Jurkat, Clone E6-1 (cell line): ENCODE data around the gene KIF19.

Experiments
- DNase-seq: peaks from one replicate; pipeline ENCODE4 v3.0.0-alpha.2; 2011; ENCODE audit warnings: low read depth, low spot score
- H3K4me3 ChIP-seq: 2 replicates; pipeline ENCODE4 v1.5.1; 2011; ENCODE audit warnings: mild to moderate bottlenecking, low read length, control low read depth, moderate library complexity

The KIF19 gene

GRCh38 chr17:74357466-74357809 lies 31.4 kb downstream of the KIF19 start:
- no peak overlapping the region for H3K4me3 ChIP-seq

GRCh38 chr17:74358697-74359096 lies 32.7 kb downstream of the KIF19 start:
- H3K4me3 ChIP-seq = no peak overlapping the region
- no peak for DNase-seq

More at GRCh38 chr17:74357466-74357809, 31.4 kb downstream of the KIF19 start:
- no peak for DNase-seq

GRCh38 chr17:74359916-74360315 lies 33.9 kb downstream of the KIF19 start:
- DNase-seq = no peak
- no peak overlapping the region for H3K4me3 ChIP-seq

- H3K4me3 ChIP-seq = no peak overlapping the region
- DNase-seq = no peak
These were observed 34.8 kb downstream of the KIF19 start for GRCh38 chr17:74360899-74361229.

GRCh38 chr17:74361230-74362068 lies 35.4 kb downstream of the KIF19 start, which contains the start of gene BTBD17:
TSS of gene BTBD17 (minus strand) at chr17:74361868. CDS start at chr17:74361819, 49 bp downstream.
- no peak within 1 kb of the TSS for H3K4me3 ChIP-seq

GRCh38 chr17:74362069-74362405 lies 36.0 kb downstream of the KIF19 start:
- DNase-seq = no peak

More at GRCh38 chr17:74361230-74362068, 35.4 kb downstream of the KIF19 start, which contains the start of gene BTBD17:
- no peak for DNase-seq

GRCh38 chr17:74362810-74363498 lies 36.9 kb downstream of the KIF19 start:
- no peak for DNase-seq
- no peak overlapping the region for H3K4me3 ChIP-seq

More at GRCh38 chr17:74362069-74362405, 36.0 kb downstream of the KIF19 start:
- no peak overlapping the region for H3K4me3 ChIP-seq

GRCh38 chr17:74367206-74367605 lies 41.2 kb downstream of the KIF19 start, which contains the start of gene GPR142:
TSS of gene GPR142 (plus strand) at chr17:74367506. CDS start at chr17:74369541, 2,035 bp downstream.
- no peak for DNase-seq
- H3K4me3 ChIP-seq = no peak within 1 kb of the TSS

GRCh38 chr17:74368341-74369081 lies 42.5 kb downstream of the KIF19 start:
- no peak overlapping the region for H3K4me3 ChIP-seq
- DNase-seq = no peak

GRCh38 chr17:74369221-74369620 lies 43.2 kb downstream of the KIF19 start:
- no peak overlapping the region for H3K4me3 ChIP-seq
- DNase-seq = no peak

- DNase-seq = no peak
- H3K4me3 ChIP-seq = no peak overlapping the region
These were observed 43.9 kb downstream of the KIF19 start for GRCh38 chr17:74369665-74370490.

GRCh38 chr17:74371653-74372147 lies 45.7 kb downstream of the KIF19 start:
- DNase-seq = no peak
- H3K4me3 ChIP-seq = no peak overlapping the region

GRCh38 chr17:74372426-74372825 lies 46.4 kb downstream of the KIF19 start:
- H3K4me3 ChIP-seq = no peak overlapping the region
- DNase-seq = no peak

- H3K4me3 ChIP-seq = no peak overlapping the region
- DNase-seq = no peak
These were observed 48.0 kb downstream of the KIF19 start for GRCh38 chr17:74373838-74374606.

GRCh38 chr17:74374858-74375257 lies 48.8 kb downstream of the KIF19 start:
- no peak overlapping the region for H3K4me3 ChIP-seq
- no peak for DNase-seq

GRCh38 chr17:74379495-74380085 lies 53.6 kb downstream of the KIF19 start:
- H3K4me3 ChIP-seq = peak overlapping the region; percentile 13; the same call in 1 of the 2 replicates
- DNase-seq = peak; percentile 71

GRCh38 chr17:74380086-74380958 lies 54.3 kb downstream of the KIF19 start:
- no peak overlapping the region; the same call in 1 of the 2 replicates for H3K4me3 ChIP-seq
- DNase-seq = peak; percentile 44
